Measurements from ENCODE around the gene UGT1A8.

UGT1A8 gene

DNA sequence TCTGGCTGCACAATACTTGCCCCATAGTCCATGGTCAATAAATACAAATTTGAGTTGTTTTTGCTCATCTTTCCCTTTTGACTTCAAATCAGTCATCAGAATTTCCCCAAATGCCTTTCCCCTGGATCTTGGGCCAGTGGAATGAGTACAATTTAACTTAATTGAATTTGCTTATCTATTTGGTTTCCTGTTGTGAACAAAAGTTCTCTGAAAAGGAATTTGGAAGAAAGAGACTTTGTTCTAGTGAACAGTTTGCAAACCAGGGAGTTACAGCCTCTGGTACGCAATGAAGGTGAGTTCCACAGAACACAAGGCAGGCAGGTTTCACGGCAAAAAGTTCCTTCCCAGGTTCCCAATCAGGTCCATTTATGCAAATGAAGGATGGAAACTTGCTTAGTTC lies 141.4 kb downstream of the UGT1A8 start:
- Histone ChIP-seq H3F3A (ENCODE audit: insufficient read depth) (no peaks in the 10 kb centered on the region), H3K79me2 (ENCODE audit: insufficient read depth, low read length) (no peaks in the 10 kb centered on the region), H4K20me1 (ENCODE audit: low read depth, low read length) (no peaks in the 10 kb centered on the region), H3K36me3 (ENCODE audit: low read length) (no peaks in the 10 kb centered on the region), H3K4me2 (ENCODE audit: low read depth, low read length, poor library complexity, severe bottlenecking) (no peak overlapping the region), H3K9me2 (replicated peaks; ENCODE audit: insufficient read depth, low read length) (no peaks in the 10 kb centered on the region), H3K9me3 (ENCODE audit: insufficient read depth, low read length) (no peaks in the 10 kb centered on the region), H3K4me3 (ENCODE audit: insufficient read depth, low read length, poor library complexity, severe bottlenecking) (no peak overlapping the region), H3K9ac (ENCODE audit: low read length) (no peak overlapping the region), H3K27ac (ENCODE audit: low read depth, low read length) (no peak overlapping the region), H3K27me3 (ENCODE audit: low read length) (no peaks in the 10 kb centered on the region), H2AFZ (ENCODE audit: low read depth, low read length, severe bottlenecking) (no peak overlapping the region)
- TF ChIP-seq, protein P1, sequence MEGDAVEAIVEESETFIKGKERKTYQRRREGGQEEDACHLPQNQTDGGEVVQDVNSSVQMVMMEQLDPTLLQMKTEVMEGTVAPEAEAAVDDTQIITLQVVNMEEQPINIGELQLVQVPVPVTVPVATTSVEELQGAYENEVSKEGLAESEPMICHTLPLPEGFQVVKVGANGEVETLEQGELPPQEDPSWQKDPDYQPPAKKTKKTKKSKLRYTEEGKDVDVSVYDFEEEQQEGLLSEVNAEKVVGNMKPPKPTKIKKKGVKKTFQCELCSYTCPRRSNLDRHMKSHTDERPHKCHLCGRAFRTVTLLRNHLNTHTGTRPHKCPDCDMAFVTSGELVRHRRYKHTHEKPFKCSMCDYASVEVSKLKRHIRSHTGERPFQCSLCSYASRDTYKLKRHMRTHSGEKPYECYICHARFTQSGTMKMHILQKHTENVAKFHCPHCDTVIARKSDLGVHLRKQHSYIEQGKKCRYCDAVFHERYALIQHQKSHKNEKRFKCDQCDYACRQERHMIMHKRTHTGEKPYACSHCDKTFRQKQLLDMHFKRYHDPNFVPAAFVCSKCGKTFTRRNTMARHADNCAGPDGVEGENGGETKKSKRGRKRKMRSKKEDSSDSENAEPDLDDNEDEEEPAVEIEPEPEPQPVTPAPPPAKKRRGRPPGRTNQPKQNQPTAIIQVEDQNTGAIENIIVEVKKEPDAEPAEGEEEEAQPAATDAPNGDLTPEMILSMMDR (IDR thresholded peaks at IDR 0.05; ENCODE audit: insufficient read depth, low read length, poor library complexity, severe bottlenecking), result no peak
- no peak for TF ChIP-seq EZH2phosphoT487 (conservative IDR thresholded peaks at IDR 0.05; ENCODE audit: low read length)

DNA sequence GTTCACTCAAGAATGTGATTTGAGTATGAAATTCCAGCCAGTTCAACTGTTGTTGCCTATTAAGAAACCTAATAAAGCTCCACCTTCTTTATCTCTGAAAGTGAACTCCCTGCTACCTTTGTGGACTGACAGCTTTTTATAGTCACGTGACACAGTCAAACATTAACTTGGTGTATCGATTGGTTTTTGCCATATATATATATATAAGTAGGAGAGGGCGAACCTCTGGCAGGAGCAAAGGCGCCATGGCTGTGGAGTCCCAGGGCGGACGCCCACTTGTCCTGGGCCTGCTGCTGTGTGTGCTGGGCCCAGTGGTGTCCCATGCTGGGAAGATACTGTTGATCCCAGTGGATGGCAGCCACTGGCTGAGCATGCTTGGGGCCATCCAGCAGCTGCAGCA lies 142.6 kb downstream of the UGT1A8 start, which contains the start of gene UGT1A1:
Gene UGT1A1 (plus strand): TSS at position 228 of the 400 bp plus-strand sequence. CDS start 18 bp downstream, at position 246.
- no peak within 1 kb of the TSS for H3K4me2 ChIP-seq (ENCODE audit: low read depth, low read length, poor library complexity, severe bottlenecking)
- H3K27ac ChIP-seq (ENCODE audit: low read depth, low read length), result no peak within 1 kb of the TSS
- no peaks in the 10 kb centered on the region for H3K79me2 ChIP-seq (ENCODE audit: insufficient read depth, low read length)
- H3K4me3 ChIP-seq (ENCODE audit: insufficient read depth, low read length, poor library complexity, severe bottlenecking), result no peak within 1 kb of the TSS
- H3K9ac ChIP-seq (ENCODE audit: low read length), result no peak within 1 kb of the TSS
- no peak within 1 kb of the TSS for H2AFZ ChIP-seq (ENCODE audit: low read depth, low read length, severe bottlenecking)
- no peaks in the 10 kb centered on the region for H3K9me3 ChIP-seq (ENCODE audit: insufficient read depth, low read length)
- H4K20me1 ChIP-seq (ENCODE audit: low read depth, low read length), result no peaks in the 10 kb centered on the region
- no peaks in the 10 kb centered on the region for H3F3A ChIP-seq (ENCODE audit: insufficient read depth)
- no peaks in the 10 kb centered on the region for H3K36me3 ChIP-seq (ENCODE audit: low read length)
- TF ChIP-seq EZH2phosphoT487 (conservative IDR thresholded peaks at IDR 0.05; ENCODE audit: low read length), result no peak
- TF ChIP-seq, protein P1 (IDR thresholded peaks at IDR 0.05; ENCODE audit: insufficient read depth, low read length, poor library complexity, severe bottlenecking), result no peak
- no peaks in the 10 kb centered on the region for H3K9me2 ChIP-seq (replicated peaks; ENCODE audit: insufficient read depth, low read length)
- no peaks in the 10 kb centered on the region for H3K27me3 ChIP-seq (ENCODE audit: low read length)

DNA sequence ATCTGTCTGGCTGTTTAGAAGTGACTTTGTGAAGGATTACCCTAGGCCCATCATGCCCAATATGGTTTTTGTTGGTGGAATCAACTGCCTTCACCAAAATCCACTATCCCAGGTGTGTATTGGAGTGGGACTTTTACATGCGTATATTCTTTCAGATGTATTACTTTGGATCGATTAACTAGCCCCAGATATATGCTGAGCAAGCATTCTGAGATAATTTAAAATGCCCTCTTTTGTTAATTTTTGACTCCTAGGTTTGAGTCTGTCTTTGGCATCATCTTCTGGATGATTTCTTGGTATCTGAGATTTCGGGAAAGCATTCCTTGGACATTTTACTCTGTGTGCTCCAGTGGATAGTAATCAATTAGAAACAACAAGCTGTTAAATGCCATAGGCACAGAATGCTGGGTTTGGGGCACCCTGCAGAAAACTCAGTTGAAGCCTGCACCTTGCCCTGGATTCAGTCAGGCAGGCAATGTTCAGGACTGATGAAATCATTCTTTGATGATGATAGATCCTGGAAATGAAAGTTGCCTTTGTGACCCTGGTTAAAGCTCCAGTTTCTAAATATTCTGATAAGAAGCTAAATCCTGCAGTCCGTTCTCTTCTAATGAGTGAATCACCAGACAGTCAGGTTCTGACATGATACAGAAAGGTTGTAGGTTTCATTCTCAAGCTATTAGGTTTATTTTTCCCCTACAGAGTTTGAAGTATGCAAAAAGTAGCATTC lies 143.8 kb downstream of the UGT1A8 start:
- Histone ChIP-seq H2AFZ (ENCODE audit: low read depth, low read length, severe bottlenecking) (no peak overlapping the region), H3K4me3 (ENCODE audit: insufficient read depth, low read length, poor library complexity, severe bottlenecking) (no peak overlapping the region), H3K9ac (ENCODE audit: low read length) (no peak overlapping the region), H4K20me1 (ENCODE audit: low read depth, low read length) (no peaks in the 10 kb centered on the region), H3K27me3 (ENCODE audit: low read length) (no peaks in the 10 kb centered on the region), H3K79me2 (ENCODE audit: insufficient read depth, low read length) (no peaks in the 10 kb centered on the region), H3K9me3 (ENCODE audit: insufficient read depth, low read length) (no peaks in the 10 kb centered on the region), H3F3A (ENCODE audit: insufficient read depth) (no peaks in the 10 kb centered on the region), H3K36me3 (ENCODE audit: low read length) (no peaks in the 10 kb centered on the region), H3K27ac (ENCODE audit: low read depth, low read length) (no peak overlapping the region), H3K9me2 (replicated peaks; ENCODE audit: insufficient read depth, low read length) (no peaks in the 10 kb centered on the region), H3K4me2 (ENCODE audit: low read depth, low read length, poor library complexity, severe bottlenecking) (no peak overlapping the region)
- no peak for TF ChIP-seq EZH2phosphoT487 (conservative IDR thresholded peaks at IDR 0.05; ENCODE audit: low read length)
- TF ChIP-seq, protein P1 (IDR thresholded peaks at IDR 0.05; ENCODE audit: insufficient read depth, low read length, poor library complexity, severe bottlenecking), result no peak

All from SU-DHL-6 (cell line).